Upper lobe of left lung (tissue), 4 donors: ENCODE results near the gene RAPGEF5.

Experiments used
- CTCF ChIP-seq, 6 experiments: fragments of 450-650 bp in 4 of 6; fragments of 200-600 bp in 2 of 6; sonication (generic) in 2 of 6; IDR thresholded peaks; one replicate each; pipeline ENCODE4 v1.5.1; 2016 to 2019; ENCODE audit warnings: antibody characterized with exemption in 6 of 6
- POLR2A ChIP-seq, 4 donors: fragments of 450-650 bp; IDR thresholded peaks; one replicate each; pipeline ENCODE4 v1.5.1; 2016 to 2017; ENCODE audit warnings: antibody characterized with exemption in 4 of 4, mild to moderate bottlenecking in 2 of 4
- POLR2AphosphoS5 ChIP-seq, 2 donors: sonication (generic); formaldehyde crosslinking; IDR thresholded peaks; one replicate each; pipeline ENCODE4 v1.5.1; 2017; ENCODE audit warnings: antibody characterized with exemption in 2 of 2

- TF ChIP-seq POLR2A (IDR thresholded peaks at IDR 0.05), result no peak
- TF ChIP-seq CTCF (IDR thresholded peaks at IDR 0.05), result no peak
- no peak for TF ChIP-seq POLR2AphosphoS5 (IDR thresholded peaks at IDR 0.05)
These were observed 178.2 kb downstream of the RAPGEF5 start for GRCh38 chr7:22178735-22179134.
